HG03196 (cell line): ENCODE data around the gene RXFP1.
"Not testable (repeated sequence)": the region's sequence is repeated elsewhere in the genome, so short reads cannot be mapped to it uniquely, and the experiment has no call there.

Experiments
- ATAC-seq: cut with Tn5 transposase; IDR thresholded peaks from one replicate; pipeline ENCODE4 v1.9.1; 2021; ENCODE audit not compliant: unreplicated experiment

Gene RXFP1

GRCh38 chr4:158606969-158607368 is 85.3 kb downstream of the RXFP1 start:
- no peak for ATAC-seq

GRCh38 chr4:158609116-158609515 is 87.4 kb downstream of the RXFP1 start:
- no peak for ATAC-seq

- ATAC-seq = peak; percentile 92
Observed at GRCh38 chr4:158610790-158611189, 89.1 kb downstream of the RXFP1 start.

- ATAC-seq = no peak
Observed at GRCh38 chr4:158613046-158613445, 91.4 kb downstream of the RXFP1 start.

- ATAC-seq = no peak
Observed at GRCh38 chr4:158617956-158618355, 96.3 kb downstream of the RXFP1 start.

- ATAC-seq = no peak
Observed at GRCh38 chr4:158621729-158622128, 100.0 kb downstream of the RXFP1 start.

- ATAC-seq = no peak
Observed at GRCh38 chr4:158622251-158622650, 100.6 kb downstream of the RXFP1 start.

- peak; percentile 82 for ATAC-seq
Observed at GRCh38 chr4:158624889-158625478, 103.3 kb downstream of the RXFP1 start.

- no peak for ATAC-seq
Observed at GRCh38 chr4:158625544-158625943, 103.9 kb downstream of the RXFP1 start.

GRCh38 chr4:158630893-158631292 is 109.2 kb downstream of the RXFP1 start:
- no peak for ATAC-seq

- no peak for ATAC-seq
Observed at GRCh38 chr4:158636619-158637018, 114.9 kb downstream of the RXFP1 start.

GRCh38 chr4:158644356-158644755 is 122.7 kb downstream of the RXFP1 start:
- no peak for ATAC-seq

- ATAC-seq = no peak
Observed at GRCh38 chr4:158644760-158645159, 123.1 kb downstream of the RXFP1 start.

- ATAC-seq = no peak
Observed at GRCh38 chr4:158649111-158649680, 127.5 kb downstream of the RXFP1 start.

GRCh38 chr4:158652920-158653319 is 131.2 kb downstream of the RXFP1 start:
- no peak for ATAC-seq

- no peak for ATAC-seq
Observed at GRCh38 chr4:158656439-158656838, 134.8 kb downstream of the RXFP1 start.

GRCh38 chr4:158657291-158657690 is 135.6 kb downstream of the RXFP1 start:
- ATAC-seq = no peak

GRCh38 chr4:158663255-158663654 is 141.6 kb downstream of the RXFP1 start:
- ATAC-seq = not testable (repeated sequence)

GRCh38 chr4:158663707-158664625 is 142.3 kb downstream of the RXFP1 start:
- ATAC-seq = not testable (repeated sequence)

- no peak for ATAC-seq
Observed at GRCh38 chr4:158664806-158665205, 143.1 kb downstream of the RXFP1 start.

- ATAC-seq = no peak
Observed at GRCh38 chr4:158666892-158667291, 145.2 kb downstream of the RXFP1 start.

- no peak for ATAC-seq
Observed at GRCh38 chr4:158667651-158668198, 146.0 kb downstream of the RXFP1 start.
